Measurements from ENCODE around the gene HOXC10.

HOXC10 gene

GRCh38 chr12:53983950-53984572 lies 885 bp upstream of the HOXC10 start:
- TF ChIP-seq CTCF (IDR thresholded peaks at IDR 0.05; ENCODE audit: low read depth, low read length): no peak
- TF ChIP-seq EZH2phosphoT487 (IDR thresholded peaks at IDR 0.05; ENCODE audit: low read depth): no peak
- no peaks in the 10 kb centered on the region for H3K79me2 ChIP-seq (ENCODE audit: low read length)
- peak overlapping the region; percentile 77 for H3K4me3 ChIP-seq (ENCODE audit: low read length)
- peaks cover 59% of the 10 kb centered on the region for H3K4me1 ChIP-seq (ENCODE audit: low read length)
- H3K27ac ChIP-seq (ENCODE audit: low read length): no peak overlapping the region
- no peaks in the 10 kb centered on the region for H3K27me3 ChIP-seq (ENCODE audit: low read depth, low read length)
- no peaks in the 10 kb centered on the region for H3K9me3 ChIP-seq (ENCODE audit: insufficient read depth, low read length)
- H3K9ac ChIP-seq (ENCODE audit: low read length): peak overlapping the region; percentile 65
- H4K20me1 ChIP-seq (ENCODE audit: insufficient read depth, low read length): no peaks in the 10 kb centered on the region
- H3K4me2 ChIP-seq (ENCODE audit: low read length): peak overlapping the region; percentile 85
- no peaks in the 10 kb centered on the region for H3K36me3 ChIP-seq (replicated peaks; ENCODE audit: low read depth, low read length)
- peak overlapping the region; percentile 68; the same call in 1 of the 2 replicates for H2AFZ ChIP-seq (ENCODE audit: low read depth, low read length)

GRCh38 chr12:53985692-53985993 lies 697 bp downstream of the HOXC10 start:
- H2AFZ ChIP-seq (ENCODE audit: low read depth, low read length): no peak overlapping the region
- no peak overlapping the region for H3K4me3 ChIP-seq (ENCODE audit: low read length)
- H3K9ac ChIP-seq (ENCODE audit: low read length): no peak overlapping the region
- no peaks in the 10 kb centered on the region for H3K79me2 ChIP-seq (ENCODE audit: low read length)
- H4K20me1 ChIP-seq (ENCODE audit: insufficient read depth, low read length): no peaks in the 10 kb centered on the region
- H3K9me3 ChIP-seq (ENCODE audit: insufficient read depth, low read length): no peaks in the 10 kb centered on the region
- H3K36me3 ChIP-seq (replicated peaks; ENCODE audit: low read depth, low read length): no peaks in the 10 kb centered on the region
- peaks cover 61% of the 10 kb centered on the region for H3K4me1 ChIP-seq (ENCODE audit: low read length)
- no peak overlapping the region for H3K4me2 ChIP-seq (ENCODE audit: low read length)
- 0 out of 2 replicates have a peak, but pooled peaks cover 2% of the 10 kb centered on the region for H3K27me3 ChIP-seq (ENCODE audit: low read depth, low read length)
- H3K27ac ChIP-seq (ENCODE audit: low read length): no peak overlapping the region
- TF ChIP-seq EZH2phosphoT487 (IDR thresholded peaks at IDR 0.05; ENCODE audit: low read depth) (no peak), CTCF (IDR thresholded peaks at IDR 0.05; ENCODE audit: low read depth, low read length) (no peak)

GRCh38 chr12:53985994-53986685 lies 1.2 kb downstream of the HOXC10 start:
- Histone ChIP-seq H3K4me1 (ENCODE audit: low read length) (peaks cover 61% of the 10 kb centered on the region), H2AFZ (ENCODE audit: low read depth, low read length) (no peak overlapping the region), H3K9me3 (ENCODE audit: insufficient read depth, low read length) (no peaks in the 10 kb centered on the region), H3K4me2 (ENCODE audit: low read length) (no peak overlapping the region), H3K4me3 (ENCODE audit: low read length) (no peak overlapping the region), H3K27ac (ENCODE audit: low read length) (no peak overlapping the region), H3K27me3 (ENCODE audit: low read depth, low read length) (0 out of 2 replicates have a peak, but pooled peaks cover 7% of the 10 kb centered on the region), H3K9ac (ENCODE audit: low read length) (no peak overlapping the region), H3K79me2 (ENCODE audit: low read length) (no peaks in the 10 kb centered on the region), H4K20me1 (ENCODE audit: insufficient read depth, low read length) (no peaks in the 10 kb centered on the region), H3K36me3 (replicated peaks; ENCODE audit: low read depth, low read length) (no peaks in the 10 kb centered on the region)
- TF ChIP-seq CTCF (IDR thresholded peaks at IDR 0.05; ENCODE audit: low read depth, low read length) (no peak), EZH2phosphoT487 (IDR thresholded peaks at IDR 0.05; ENCODE audit: low read depth) (no peak)

- 0 out of 2 replicates have a peak, but pooled peaks cover 8% of the 10 kb centered on the region for H3K27me3 ChIP-seq (ENCODE audit: low read depth, low read length)
- no peak overlapping the region for H3K4me2 ChIP-seq (ENCODE audit: low read length)
- no peak overlapping the region for H3K4me3 ChIP-seq (ENCODE audit: low read length)
- no peaks in the 10 kb centered on the region for H3K36me3 ChIP-seq (replicated peaks; ENCODE audit: low read depth, low read length)
- peaks cover 61% of the 10 kb centered on the region for H3K4me1 ChIP-seq (ENCODE audit: low read length)
- no peaks in the 10 kb centered on the region for H4K20me1 ChIP-seq (ENCODE audit: insufficient read depth, low read length)
- no peak overlapping the region for H2AFZ ChIP-seq (ENCODE audit: low read depth, low read length)
- H3K9ac ChIP-seq (ENCODE audit: low read length): no peak overlapping the region
- no peak for TF ChIP-seq CTCF (IDR thresholded peaks at IDR 0.05; ENCODE audit: low read depth, low read length)
- TF ChIP-seq EZH2phosphoT487 (IDR thresholded peaks at IDR 0.05; ENCODE audit: low read depth): no peak
- no peak overlapping the region for H3K27ac ChIP-seq (ENCODE audit: low read length)
- no peaks in the 10 kb centered on the region for H3K9me3 ChIP-seq (ENCODE audit: insufficient read depth, low read length)
- no peaks in the 10 kb centered on the region for H3K79me2 ChIP-seq (ENCODE audit: low read length)
These were observed 1.9 kb downstream of the HOXC10 start for GRCh38 chr12:53986686-53987483.
